Posterior vena cava (tissue), 2 donors: ENCODE results near the gene GGTLC3. TPM values are rescaled to one million over a fixed set of nuclear protein-coding genes. Genes with fewer than 3 reads are reported as not detected.
"Not testable (repeated sequence)": the region's sequence is repeated elsewhere in the genome, so short reads cannot be mapped to it uniquely, and the experiment has no call there.

Experiments
- DNase-seq: peaks from one replicate; pipeline ENCODE4 v3.0.0-alpha.2; 2020; ENCODE audit warnings: low spot score
- intact Hi-C, 2 donors: fragments of 100-400 bp; cut with DNase I; formaldehyde crosslinking; loops; one replicate each; pipeline versions ENCODE4 v1.14.1 to v1.14.2; 2022 to 2023
- total RNA-seq, 2 donors: library from RNA; stranded (reverse); fragmentation: NEBNext Ultra II Directional; extraction: Animal tissue kit (Norgen Biotek cat#: 25700); gene quantifications; one replicate each; pipeline ENCODE4 v1.2.1, GENCODE V29; 2021
- donor health status: DM: yes; HTN: yes; CAD: no.
- donor health status: DM: yes; HTN: yes; CAD: no.

Gene GGTLC3
- total RNA-seq, 2 donors from 2014 or later: not detected

GRCh38 chr22:18523328-18523727 lies 5.4 kb upstream of the GGTLC3 start:
- DNase-seq, intact Hi-C loops: not testable (repeated sequence)

- DNase-seq, intact Hi-C loops: not testable (repeated sequence)
Measured at GRCh38 chr22:18522762-18523161, 4.8 kb upstream of the GGTLC3 start.

- DNase-seq, intact Hi-C loops: not testable (repeated sequence)
Measured at GRCh38 chr22:18513454-18513853, 4.5 kb downstream of the GGTLC3 start.

- DNase-seq, intact Hi-C loops: not testable (repeated sequence)
Measured at GRCh38 chr22:18512378-18512777, 5.6 kb downstream of the GGTLC3 start.

GRCh38 chr22:18511327-18511726 lies 6.6 kb downstream of the GGTLC3 start:
- intact Hi-C loops, DNase-seq: not testable (repeated sequence)

GRCh38 chr22:18496227-18496626 lies 21.7 kb downstream of the GGTLC3 start:
- intact Hi-C loops, DNase-seq: not testable (repeated sequence)

Other genes with a start within 250 kb of the GGTLC3 start
- 1 to 10 TPM in 1 of 2 donors, under 1 TPM in 1; 0.62 to 1.2 TPM for gene TMEM191B, start 9.6 kb upstream of the GGTLC3 start, total RNA-seq
- under 1 TPM; 0.38 to 0.60 TPM for gene RIMBP3, start 93.8 kb upstream of the GGTLC3 start, total RNA-seq